ENCODE data around the gene WWC1.

WWC1 gene

GRCh38 chr5:168364151-168364661 lies 72.8 kb downstream of the WWC1 start:
- DNase-seq (ENCODE audit: low read depth): no peak

DNA sequence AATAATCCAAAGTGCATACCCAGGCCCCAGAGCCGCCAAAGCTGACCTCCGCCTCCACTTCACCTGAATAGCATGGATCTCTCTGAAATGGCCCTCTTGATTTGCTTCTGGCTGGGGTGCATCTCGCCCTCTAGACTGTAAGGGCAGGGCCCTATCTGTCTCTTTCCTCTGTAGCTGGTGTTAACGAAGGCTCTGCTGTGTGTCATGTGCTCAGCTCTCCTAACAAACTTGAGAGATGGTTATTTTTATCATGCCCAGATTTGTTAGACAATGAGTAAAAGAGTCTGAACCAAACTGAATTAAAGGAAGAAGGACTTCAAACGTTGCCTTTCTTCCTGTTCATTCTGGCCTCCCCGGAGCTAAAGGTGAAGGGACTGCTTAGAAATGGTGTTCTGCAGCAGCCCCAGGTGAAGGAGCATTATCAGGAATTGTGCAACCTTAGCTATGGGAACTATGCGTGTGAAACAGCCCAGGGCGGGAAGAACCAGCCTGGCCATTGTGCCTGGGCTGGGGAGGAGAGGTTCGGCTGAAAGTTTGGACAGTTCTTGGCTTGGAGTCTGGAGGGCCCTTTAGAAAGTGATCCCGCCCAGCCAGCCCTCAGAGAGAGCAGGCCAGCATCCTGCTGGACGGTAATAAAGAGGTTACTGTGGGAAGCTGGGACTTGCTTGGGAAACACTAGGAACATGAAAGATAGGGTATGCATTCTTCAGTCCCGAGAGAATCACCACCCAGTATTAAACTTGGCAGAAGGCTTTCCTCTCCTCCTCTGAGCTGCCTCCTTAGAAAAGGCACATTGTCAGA lies 73.5 kb downstream of the WWC1 start:
- DNase-seq (ENCODE audit: low read depth): no peak

DNA sequence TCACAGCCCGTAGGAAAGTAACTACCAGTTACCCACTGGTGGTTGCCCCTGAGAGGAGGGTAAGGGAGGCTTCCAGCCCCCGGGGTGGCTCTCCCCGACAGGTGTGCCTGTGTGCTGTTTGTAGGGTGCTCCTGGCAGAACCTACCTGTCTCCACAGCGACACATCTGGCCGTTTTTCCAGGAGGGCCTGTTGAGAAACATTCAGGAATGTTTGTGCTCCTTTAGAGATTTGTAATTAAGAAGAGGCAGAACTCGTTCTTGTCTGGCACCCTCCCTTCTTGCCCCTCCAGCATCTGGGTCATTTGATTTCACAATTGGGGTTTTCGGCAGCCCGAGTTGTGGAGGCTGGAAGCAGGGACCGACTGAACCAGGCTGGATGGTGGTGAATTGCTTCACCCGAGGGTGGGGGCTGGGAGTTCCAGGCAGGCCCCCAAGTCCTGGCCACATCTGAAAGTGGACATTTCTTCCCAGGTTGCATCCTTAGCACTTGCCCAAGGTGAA lies 74.2 kb downstream of the WWC1 start:
- peak; percentile 60 for DNase-seq (ENCODE audit: low read depth)

DNA sequence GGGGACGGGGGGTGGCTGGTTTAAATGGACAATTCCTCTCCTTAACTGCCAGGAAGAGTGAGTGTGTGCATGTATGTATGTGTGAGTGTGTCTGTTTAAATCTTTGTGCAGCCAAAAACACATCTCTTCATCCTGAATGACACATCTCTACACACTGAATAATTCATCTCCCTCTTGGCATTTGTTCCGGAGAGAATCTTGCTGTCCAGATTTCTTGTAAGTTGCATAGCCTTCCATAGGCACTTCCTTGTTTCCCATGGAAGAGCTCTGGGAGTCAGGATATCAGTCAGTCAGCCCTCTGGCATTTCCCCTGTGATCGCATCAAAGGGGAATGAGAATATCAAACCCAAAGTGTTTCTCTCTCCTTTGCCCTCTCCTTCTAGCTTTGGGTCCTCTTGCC lies 74.7 kb downstream of the WWC1 start:
- peak; percentile 41 for DNase-seq (ENCODE audit: low read depth)

- DNase-seq (ENCODE audit: low read depth): no peak
These were observed 77.4 kb downstream of the WWC1 start for GRCh38 chr5:168368854-168369253.

DNA sequence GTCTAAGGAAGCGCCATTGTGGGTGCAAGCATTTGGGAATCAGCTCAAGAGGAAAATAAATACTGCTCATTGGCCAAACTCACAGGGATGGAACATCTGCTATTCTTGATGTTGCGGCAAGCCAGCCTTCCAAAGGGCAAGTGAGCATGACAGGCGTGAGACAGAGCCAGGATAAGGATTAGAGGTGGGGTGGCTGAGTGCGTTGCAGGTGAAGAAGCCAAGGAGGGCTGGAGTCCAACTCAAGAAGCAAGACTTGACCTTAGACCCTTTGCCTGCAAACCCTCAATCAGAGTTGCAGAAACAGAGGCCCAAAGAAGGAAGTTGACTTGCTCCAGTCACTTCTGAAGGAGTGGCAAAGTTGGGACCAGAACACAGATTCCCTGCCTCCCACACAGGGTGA lies 79.4 kb downstream of the WWC1 start:
- DNase-seq (ENCODE audit: low read depth): no peak

- DNase-seq (ENCODE audit: low read depth): no peak
These were observed 81.0 kb downstream of the WWC1 start for GRCh38 chr5:168372356-168372946.

- DNase-seq (ENCODE audit: low read depth): no peak
These were observed 83.1 kb downstream of the WWC1 start for GRCh38 chr5:168374532-168374931.

DNA sequence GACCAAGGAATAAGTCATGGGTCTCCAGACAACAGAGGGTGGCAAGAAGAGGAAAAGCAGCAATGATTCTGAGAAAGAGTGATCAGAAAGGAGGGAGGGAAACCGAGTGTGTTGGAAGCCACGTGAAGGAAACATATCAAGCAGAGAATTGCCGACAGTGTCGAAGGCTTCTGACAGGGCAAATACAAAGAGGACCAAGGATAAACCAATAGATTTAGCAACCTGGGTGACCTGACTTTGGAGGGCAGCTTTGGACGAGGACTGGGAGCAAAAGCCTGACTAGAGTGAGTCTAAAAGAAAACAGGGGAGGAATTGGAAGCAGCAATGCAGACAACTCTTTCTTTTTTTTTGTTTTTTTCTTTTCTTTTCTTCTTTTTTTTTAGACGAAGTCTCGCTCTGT lies 83.8 kb downstream of the WWC1 start:
- no peak for DNase-seq (ENCODE audit: low read depth)

- no peak for DNase-seq (ENCODE audit: low read depth)
These were observed 86.1 kb downstream of the WWC1 start for GRCh38 chr5:168377525-168377924.

DNA sequence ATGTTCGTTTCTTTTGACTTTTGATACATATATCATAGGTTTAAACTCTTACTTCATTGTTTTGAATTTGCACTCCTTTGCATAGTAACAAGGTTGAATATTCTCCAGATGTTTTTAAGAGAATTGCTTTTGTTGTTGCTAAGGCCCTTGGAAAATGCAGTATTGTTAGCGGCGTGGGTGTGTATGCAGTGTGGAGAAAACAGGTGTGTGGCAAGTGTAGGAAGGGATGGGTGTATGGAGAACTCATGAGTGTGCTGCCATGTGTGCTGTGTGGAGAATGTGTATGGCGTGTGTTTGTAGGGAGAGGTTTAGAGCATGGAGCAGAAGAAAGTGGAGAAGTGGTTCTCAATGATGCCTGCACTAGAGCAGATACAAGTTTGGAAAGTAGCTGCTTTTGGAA lies 87.3 kb downstream of the WWC1 start:
- no peak for DNase-seq (ENCODE audit: low read depth)

DNA sequence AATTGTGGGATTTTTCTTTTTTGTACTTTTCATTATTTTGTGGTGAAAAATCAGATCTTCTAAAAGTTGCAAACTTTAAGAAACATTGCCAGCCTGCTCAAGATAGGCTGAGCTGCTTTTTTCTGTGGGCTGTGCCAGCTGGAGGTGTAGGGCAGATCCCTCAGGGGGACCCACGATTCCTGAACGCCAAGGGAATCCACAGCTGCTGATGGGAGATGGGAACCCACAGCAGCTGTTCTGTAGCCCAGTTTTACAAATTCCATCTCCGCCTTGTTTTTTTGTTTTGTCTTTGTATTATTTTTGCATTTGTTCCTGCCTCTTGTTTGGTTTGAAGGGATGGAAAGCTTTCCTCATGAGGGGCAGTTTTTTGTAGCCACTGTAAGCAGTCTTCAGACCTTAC lies 91.0 kb downstream of the WWC1 start:
- DNase-seq (ENCODE audit: low read depth): no peak

GRCh38 chr5:168390491-168390890 lies 99.0 kb downstream of the WWC1 start:
- DNase-seq (ENCODE audit: low read depth): no peak

DNA sequence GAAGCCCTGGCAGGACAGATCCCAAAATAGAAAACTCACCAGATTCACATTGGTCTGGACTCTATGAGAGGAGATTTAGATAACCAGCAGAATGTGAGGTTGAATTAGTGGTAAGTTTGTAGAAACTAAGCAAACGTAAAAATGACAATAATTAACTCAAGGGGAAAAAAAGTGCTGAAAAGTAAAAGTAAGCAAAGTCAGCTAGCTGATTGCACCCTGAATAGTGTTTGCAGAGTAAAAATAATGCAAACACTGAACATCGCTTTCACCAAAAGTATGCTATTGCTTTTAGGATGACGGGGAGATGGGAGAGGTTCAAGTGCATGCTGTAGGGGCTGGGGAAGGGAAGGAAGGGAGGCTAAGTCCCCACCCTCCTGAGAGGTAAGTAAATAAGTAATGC lies 102.3 kb downstream of the WWC1 start:
- DNase-seq (ENCODE audit: low read depth): no peak

GRCh38 chr5:168400429-168401220 lies 109.2 kb downstream of the WWC1 start:
- DNase-seq (ENCODE audit: low read depth): no peak

- DNase-seq (ENCODE audit: low read depth): no peak
These were observed 109.8 kb downstream of the WWC1 start for GRCh38 chr5:168401226-168401625.

DNA sequence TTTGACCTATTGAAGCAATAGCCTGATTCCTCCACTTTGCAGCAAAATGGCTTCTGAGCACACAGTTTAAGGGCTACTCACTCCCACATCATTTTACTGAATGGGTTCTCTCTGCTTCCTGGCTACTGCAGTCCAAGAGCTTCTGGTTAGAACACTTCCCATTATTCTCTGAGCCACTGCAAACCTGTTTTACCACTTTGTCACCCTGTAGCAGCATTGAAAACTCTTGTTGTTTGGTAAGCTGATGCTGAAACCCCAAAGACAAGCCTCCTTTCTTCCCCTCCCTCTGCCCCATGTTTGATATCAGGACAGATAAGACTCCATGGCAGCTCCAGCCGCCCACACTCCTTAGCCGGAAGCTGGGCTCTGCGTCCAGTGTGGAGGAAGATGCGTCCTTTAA lies 110.4 kb downstream of the WWC1 start:
- DNase-seq (ENCODE audit: low read depth): no peak

DNA sequence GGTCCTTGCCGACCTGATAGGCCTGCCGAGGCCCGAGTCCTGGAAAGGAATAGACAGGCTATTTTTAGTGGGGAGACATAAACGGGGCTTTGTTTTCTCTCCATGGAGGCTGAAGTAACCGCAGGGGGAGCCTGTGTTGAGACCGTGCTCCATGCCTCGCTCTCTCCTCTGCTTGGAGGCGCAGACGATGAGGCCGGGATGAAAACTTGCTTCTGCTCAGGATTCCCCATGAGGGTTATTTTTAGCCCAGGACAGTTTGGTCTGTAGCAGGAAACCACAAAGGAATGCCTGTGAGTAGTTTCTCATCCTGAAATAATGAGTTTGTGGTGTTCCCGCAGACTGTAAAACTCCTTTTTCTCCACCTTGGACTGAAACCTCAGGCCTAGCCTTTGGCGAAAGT lies 112.9 kb downstream of the WWC1 start:
- DNase-seq (ENCODE audit: low read depth): peak; percentile 63

GRCh38 chr5:168407211-168407610 lies 115.8 kb downstream of the WWC1 start:
- DNase-seq (ENCODE audit: low read depth): no peak

DNA sequence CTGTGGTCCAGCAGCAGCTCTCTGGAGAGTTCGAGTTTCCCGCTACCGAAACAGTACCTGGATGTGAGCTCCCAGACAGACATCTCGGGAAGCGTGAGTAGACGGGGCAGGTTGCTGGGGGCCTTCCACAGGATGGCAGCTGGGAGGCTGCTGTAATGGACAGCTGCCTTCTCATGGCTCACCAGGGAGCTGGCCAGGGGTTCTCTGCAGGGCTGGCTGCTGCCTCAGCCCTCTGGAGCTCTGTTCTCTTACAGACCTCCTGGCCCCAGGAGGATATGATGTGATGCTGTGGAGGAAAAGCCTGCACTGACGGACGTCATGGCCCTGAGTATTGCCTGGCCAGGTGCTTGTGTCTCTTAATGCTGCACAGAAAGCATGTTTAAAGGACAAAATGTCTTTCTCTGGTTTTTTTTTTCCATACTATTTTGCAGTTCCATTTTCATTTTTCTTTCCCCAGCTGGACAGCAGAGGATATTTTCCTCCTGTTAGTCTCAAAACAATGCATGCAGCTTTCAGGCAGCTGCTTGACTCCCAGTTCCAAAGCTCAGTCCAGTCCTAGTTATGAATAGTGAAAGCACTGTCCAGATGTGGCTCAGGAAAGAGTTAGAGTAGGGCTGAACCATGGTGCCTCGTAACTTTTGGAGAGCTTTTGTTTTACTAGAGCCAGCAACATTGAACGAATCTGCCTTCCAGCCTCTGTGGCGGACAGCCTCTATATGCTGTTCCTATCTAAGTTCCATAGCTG lies 117.3 kb downstream of the WWC1 start:
- no peak for DNase-seq (ENCODE audit: low read depth)

DNA sequence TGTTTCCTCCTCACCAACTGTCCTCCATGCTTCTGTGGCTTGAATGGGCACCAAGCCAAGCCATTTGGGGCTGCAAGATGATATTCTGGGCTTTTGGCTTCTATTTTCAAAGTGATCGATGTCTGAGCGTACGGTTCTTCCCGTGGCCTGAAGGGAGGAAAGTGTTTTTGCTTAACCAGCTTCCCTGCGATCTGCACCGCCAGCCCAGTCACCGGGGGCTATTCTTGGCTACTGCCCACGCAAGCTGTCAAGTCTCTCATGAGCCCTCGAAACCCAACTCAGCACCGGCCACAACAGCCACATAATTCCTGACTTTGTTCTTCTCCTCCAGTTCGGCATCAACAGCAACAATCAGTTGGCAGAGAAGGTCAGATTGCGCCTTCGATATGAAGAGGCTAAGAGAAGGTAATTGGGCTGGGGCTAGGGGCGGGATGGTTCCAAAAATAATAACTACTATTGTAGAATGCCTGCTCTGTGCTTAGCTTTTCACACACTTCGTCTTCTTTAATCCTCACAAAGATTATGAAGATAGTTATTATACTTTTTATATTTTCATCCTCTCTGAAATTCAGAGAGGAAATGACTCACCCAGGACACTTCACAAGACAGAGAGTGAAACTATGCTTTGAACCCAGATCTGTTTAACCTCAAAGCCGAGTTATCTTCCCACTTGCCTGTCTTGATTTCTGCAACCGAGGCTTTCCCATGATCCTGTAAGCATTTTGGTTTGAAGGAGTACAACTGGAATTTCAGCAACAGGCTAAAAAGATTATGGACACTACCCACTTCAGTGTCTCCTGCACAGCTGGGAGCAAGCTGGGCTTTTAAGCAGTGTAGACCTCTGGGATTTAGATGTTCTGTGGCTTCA lies 118.4 kb downstream of the WWC1 start:
- DNase-seq (ENCODE audit: low read depth): no peak
